IMR-90 (cell line): ENCODE data around the gene ROCK1.

Experiments used
- BHLHE40 ChIP-seq: fragments of 150-350 bp; IDR thresholded peaks from 2 replicates; pipeline ENCODE4 v1.6.1; 2016; ENCODE audit warnings: mild to moderate bottlenecking, low read depth, low read length
- CHD1 ChIP-seq: IDR thresholded peaks from 2 replicates; pipeline ENCODE4 v1.6.1; 2012; ENCODE audit warnings: low read depth, low read length, improper control_type of control experiment
- CTCF ChIP-seq: conservative IDR thresholded peaks from 2 replicates; pipeline ENCODE4 v1.5.1; 2012; ENCODE audit warnings: mild to moderate bottlenecking, low read depth, low read length, improper control_type of control experiment
- ELK1 ChIP-seq: fragments of 150-350 bp; IDR thresholded peaks from 2 replicates; pipeline ENCODE4 v1.6.1; 2016; ENCODE audit warnings: low read depth, mild to moderate bottlenecking, low read length, moderate library complexity, borderline replicate concordance
- MXI1 ChIP-seq: IDR thresholded peaks from 2 replicates; pipeline ENCODE4 v1.6.1; 2012; ENCODE audit warnings: low read depth, mild to moderate bottlenecking, low read length, moderate library complexity, borderline replicate concordance
- POLR2A ChIP-seq: IDR thresholded peaks from 2 replicates; pipeline ENCODE4 v1.6.1; 2012; ENCODE audit warnings: mild to moderate bottlenecking, low read depth, low read length
- RAD21 ChIP-seq: IDR thresholded peaks from 2 replicates; pipeline ENCODE4 v1.6.1; 2012; ENCODE audit warnings: low read length, improper control_type of control experiment
- RCOR1 ChIP-seq: IDR thresholded peaks from 2 replicates; pipeline ENCODE4 v1.6.1; 2012; ENCODE audit warnings: mild to moderate bottlenecking, low read length, improper control_type of control experiment; ENCODE audit not compliant: insufficient replicate concordance
- SMC3 ChIP-seq: fragments of 150-350 bp; IDR thresholded peaks from 2 replicates; pipeline ENCODE4 v1.6.1; 2016; ENCODE audit warnings: low read depth, mild to moderate bottlenecking, antibody characterized with exemption, low read length, moderate library complexity
- USF2 ChIP-seq: fragments of 150-350 bp; IDR thresholded peaks from 2 replicates; pipeline ENCODE4 v1.6.1; 2017; ENCODE audit warnings: mild to moderate bottlenecking, antibody characterized with exemption, low read length, low read depth

- TF ChIP-seq CTCF: no peak
- no peak for TF ChIP-seq RCOR1
- no peak for TF ChIP-seq POLR2A
- TF ChIP-seq RAD21: no peak
- no peak for TF ChIP-seq USF2
- TF ChIP-seq BHLHE40: no peak
- TF ChIP-seq ELK1: no peak
- no peak for TF ChIP-seq CHD1
- no peak for TF ChIP-seq MXI1
- no peak for TF ChIP-seq SMC3
Measured at GRCh38 chr18:21105936-21106335, 5.7 kb downstream of the ROCK1 start.
